HG03378 (cell line): ENCODE data around the gene DPYD.

Experiments used
- ATAC-seq: cut with Tn5 transposase; IDR thresholded peaks from one replicate; pipeline ENCODE4 v1.9.1; 2021; ENCODE audit warnings: mild to moderate bottlenecking, moderate library complexity; ENCODE audit not compliant: unreplicated experiment

Gene DPYD

GRCh38 chr1:97112442-97112841 lies 808.4 kb downstream of the DPYD start:
- no peak for ATAC-seq

GRCh38 chr1:97108179-97108578 lies 812.7 kb downstream of the DPYD start:
- ATAC-seq: no peak

- no peak for ATAC-seq
Measured at GRCh38 chr1:97105531-97105930, 815.3 kb downstream of the DPYD start.

GRCh38 chr1:97101509-97101908 lies 819.3 kb downstream of the DPYD start:
- ATAC-seq: no peak

GRCh38 chr1:97097404-97097925 lies 823.4 kb downstream of the DPYD start:
- no peak for ATAC-seq

- ATAC-seq: no peak
Measured at GRCh38 chr1:97095764-97096163, 825.1 kb downstream of the DPYD start.

- ATAC-seq: no peak
Measured at GRCh38 chr1:97094247-97094972, 826.4 kb downstream of the DPYD start.

GRCh38 chr1:97093741-97094140 lies 827.1 kb downstream of the DPYD start:
- no peak for ATAC-seq

GRCh38 chr1:97092824-97093223 lies 828.0 kb downstream of the DPYD start:
- ATAC-seq: no peak

- no peak for ATAC-seq
Measured at GRCh38 chr1:97091679-97092078, 829.2 kb downstream of the DPYD start.

GRCh38 chr1:97091263-97091662 lies 829.6 kb downstream of the DPYD start:
- no peak for ATAC-seq

- ATAC-seq: no peak
Measured at GRCh38 chr1:97090725-97091124, 830.1 kb downstream of the DPYD start.

- no peak for ATAC-seq
Measured at GRCh38 chr1:97089173-97089572, 831.7 kb downstream of the DPYD start.

- ATAC-seq: no peak
Measured at GRCh38 chr1:97088391-97088790, 832.4 kb downstream of the DPYD start.

- ATAC-seq: no peak
Measured at GRCh38 chr1:97084546-97084945, 836.3 kb downstream of the DPYD start.

- ATAC-seq: no peak
Measured at GRCh38 chr1:97082160-97082848, 838.5 kb downstream of the DPYD start.

- no peak for ATAC-seq
Measured at GRCh38 chr1:97078872-97079271, 842.0 kb downstream of the DPYD start.

GRCh38 chr1:97077221-97077620 lies 843.6 kb downstream of the DPYD start:
- ATAC-seq: no peak

- no peak for ATAC-seq
Measured at GRCh38 chr1:97074771-97075170, 846.1 kb downstream of the DPYD start.

GRCh38 chr1:97073936-97074335 lies 846.9 kb downstream of the DPYD start:
- ATAC-seq: no peak

GRCh38 chr1:97073169-97073568 lies 847.7 kb downstream of the DPYD start:
- no peak for ATAC-seq

GRCh38 chr1:97071173-97071572 lies 849.7 kb downstream of the DPYD start:
- no peak for ATAC-seq
